SH-SY5Y (cell line): ENCODE measurements around the gene PTPRJ.

Experiments
- GATA2 ChIP-seq: IDR thresholded peaks from 2 replicates; pipeline ENCODE4 v1.6.1; 2011; ENCODE audit warnings: mild to moderate bottlenecking, low read depth, low read length
- GATA3 ChIP-seq: IDR thresholded peaks from 2 replicates; pipeline ENCODE4 v1.6.1; 2011; ENCODE audit warnings: low read depth, mild to moderate bottlenecking, low read length, moderate library complexity

GRCh38 chr11:48077251-48077650, 96.9 kb downstream of the PTPRJ start:
- TF ChIP-seq GATA2 (no peak), GATA3 (no peak)
